Spleen (tissue), 7 donors: ENCODE measurements around the gene PKD1.
"Not testable (repeated sequence)": the region's sequence is repeated elsewhere in the genome, so short reads cannot be mapped to it uniquely, and the experiment has no call there.

ENCODE experiments used
- POLR2A ChIP-seq, 3 donors: fragments of 450-650 bp; IDR thresholded peaks; one replicate each; pipeline ENCODE4 v1.5.1; 2017; ENCODE audit warnings: antibody characterized with exemption in 3 of 3, mild to moderate bottlenecking in 1 of 3
- POLR2AphosphoS5 ChIP-seq, 3 donors: sonication (generic); formaldehyde crosslinking; IDR thresholded peaks; one replicate each; pipeline ENCODE4 v1.5.1; 2017; ENCODE audit warnings: antibody characterized with exemption in 3 of 3
- TF ChIP-seq, protein P1 (sequence below), 11 experiments: fragments of 200-600 bp in 7 of 11; fragments of 450-650 bp in 4 of 11; sonication (generic) in 4 of 11; IDR thresholded peaks in 8 of 11; conservative IDR thresholded peaks in 3 of 11; 1 replicate in 7 of 11; 2 replicates in 4 of 11; pipeline versions ENCODE4 v1.4.0 to v1.8.0; 2016 to 2021; ENCODE audit warnings: antibody characterized with exemption in 11 of 11, inconsistent platforms in 4 of 11, mild to moderate bottlenecking in 1 of 11
- donor health status: DM: no; HTN: no; CAD: no; lungs with moderate emphysema.
- donor health status: DM: no; HTN: no; CAD: no.
- donor health status: DM: no; HTN: no; CAD: no.

GRCh38 chr16:2110332-2111008 lies 25.2 kb downstream of the PKD1 start:
- not testable (repeated sequence) for TF ChIP-seq POLR2A, POLR2AphosphoS5 (IDR thresholded peaks at IDR 0.05)
- TF ChIP-seq, protein P1, sequence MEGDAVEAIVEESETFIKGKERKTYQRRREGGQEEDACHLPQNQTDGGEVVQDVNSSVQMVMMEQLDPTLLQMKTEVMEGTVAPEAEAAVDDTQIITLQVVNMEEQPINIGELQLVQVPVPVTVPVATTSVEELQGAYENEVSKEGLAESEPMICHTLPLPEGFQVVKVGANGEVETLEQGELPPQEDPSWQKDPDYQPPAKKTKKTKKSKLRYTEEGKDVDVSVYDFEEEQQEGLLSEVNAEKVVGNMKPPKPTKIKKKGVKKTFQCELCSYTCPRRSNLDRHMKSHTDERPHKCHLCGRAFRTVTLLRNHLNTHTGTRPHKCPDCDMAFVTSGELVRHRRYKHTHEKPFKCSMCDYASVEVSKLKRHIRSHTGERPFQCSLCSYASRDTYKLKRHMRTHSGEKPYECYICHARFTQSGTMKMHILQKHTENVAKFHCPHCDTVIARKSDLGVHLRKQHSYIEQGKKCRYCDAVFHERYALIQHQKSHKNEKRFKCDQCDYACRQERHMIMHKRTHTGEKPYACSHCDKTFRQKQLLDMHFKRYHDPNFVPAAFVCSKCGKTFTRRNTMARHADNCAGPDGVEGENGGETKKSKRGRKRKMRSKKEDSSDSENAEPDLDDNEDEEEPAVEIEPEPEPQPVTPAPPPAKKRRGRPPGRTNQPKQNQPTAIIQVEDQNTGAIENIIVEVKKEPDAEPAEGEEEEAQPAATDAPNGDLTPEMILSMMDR (IDR thresholded peaks at IDR 0.05 in 8 of 11, conservative IDR thresholded peaks at IDR 0.05 in 3 of 11): not testable (repeated sequence)
